ENCODE results near the gene SPPL3.

Gene SPPL3

GRCh38 chr12:120726961-120727360 is 177.2 kb downstream of the SPPL3 start:
- TF ChIP-seq EZH2phosphoT487 (conservative IDR thresholded peaks at IDR 0.05; ENCODE audit: low read length), result no peak
- H2AFZ ChIP-seq (ENCODE audit: low read depth, low read length, severe bottlenecking), result no peak overlapping the region
- no peaks in the 10 kb centered on the region for H3K27me3 ChIP-seq (ENCODE audit: low read length)
- no peak overlapping the region for H3K4me3 ChIP-seq (ENCODE audit: insufficient read depth, low read length, poor library complexity, severe bottlenecking)
- H3K27ac ChIP-seq (ENCODE audit: low read depth, low read length), result no peak overlapping the region
- H3K9me2 ChIP-seq (replicated peaks; ENCODE audit: insufficient read depth, low read length), result no peaks in the 10 kb centered on the region
- H3K9ac ChIP-seq (ENCODE audit: low read length), result no peak overlapping the region
- H3K9me3 ChIP-seq (ENCODE audit: insufficient read depth, low read length), result no peaks in the 10 kb centered on the region
- H3F3A ChIP-seq (ENCODE audit: insufficient read depth), result no peaks in the 10 kb centered on the region
- no peaks in the 10 kb centered on the region; the same call in 1 of the 2 replicates for H3K36me3 ChIP-seq (ENCODE audit: low read length)
- no peaks in the 10 kb centered on the region for H3K79me2 ChIP-seq (ENCODE audit: insufficient read depth, low read length)
- no peaks in the 10 kb centered on the region for H4K20me1 ChIP-seq (ENCODE audit: low read depth, low read length)
- no peak overlapping the region for H3K4me2 ChIP-seq (ENCODE audit: low read depth, low read length, poor library complexity, severe bottlenecking)

- H3K4me3 ChIP-seq (ENCODE audit: insufficient read depth, low read length, poor library complexity, severe bottlenecking), result no peak overlapping the region
- H3K27me3 ChIP-seq (ENCODE audit: low read length), result no peaks in the 10 kb centered on the region
- no peak overlapping the region for H3K4me2 ChIP-seq (ENCODE audit: low read depth, low read length, poor library complexity, severe bottlenecking)
- H3K9me3 ChIP-seq (ENCODE audit: insufficient read depth, low read length), result no peaks in the 10 kb centered on the region
- H3K9me2 ChIP-seq (replicated peaks; ENCODE audit: insufficient read depth, low read length), result no peaks in the 10 kb centered on the region
- H3K36me3 ChIP-seq (ENCODE audit: low read length), result no peaks in the 10 kb centered on the region; the same call in 1 of the 2 replicates
- H3K79me2 ChIP-seq (ENCODE audit: insufficient read depth, low read length), result no peaks in the 10 kb centered on the region
- H4K20me1 ChIP-seq (ENCODE audit: low read depth, low read length), result no peaks in the 10 kb centered on the region
- no peak overlapping the region for H3K9ac ChIP-seq (ENCODE audit: low read length)
- H2AFZ ChIP-seq (ENCODE audit: low read depth, low read length, severe bottlenecking), result no peak overlapping the region
- H3K27ac ChIP-seq (ENCODE audit: low read depth, low read length), result no peak overlapping the region
- H3F3A ChIP-seq (ENCODE audit: insufficient read depth), result no peaks in the 10 kb centered on the region
- TF ChIP-seq, protein P1, sequence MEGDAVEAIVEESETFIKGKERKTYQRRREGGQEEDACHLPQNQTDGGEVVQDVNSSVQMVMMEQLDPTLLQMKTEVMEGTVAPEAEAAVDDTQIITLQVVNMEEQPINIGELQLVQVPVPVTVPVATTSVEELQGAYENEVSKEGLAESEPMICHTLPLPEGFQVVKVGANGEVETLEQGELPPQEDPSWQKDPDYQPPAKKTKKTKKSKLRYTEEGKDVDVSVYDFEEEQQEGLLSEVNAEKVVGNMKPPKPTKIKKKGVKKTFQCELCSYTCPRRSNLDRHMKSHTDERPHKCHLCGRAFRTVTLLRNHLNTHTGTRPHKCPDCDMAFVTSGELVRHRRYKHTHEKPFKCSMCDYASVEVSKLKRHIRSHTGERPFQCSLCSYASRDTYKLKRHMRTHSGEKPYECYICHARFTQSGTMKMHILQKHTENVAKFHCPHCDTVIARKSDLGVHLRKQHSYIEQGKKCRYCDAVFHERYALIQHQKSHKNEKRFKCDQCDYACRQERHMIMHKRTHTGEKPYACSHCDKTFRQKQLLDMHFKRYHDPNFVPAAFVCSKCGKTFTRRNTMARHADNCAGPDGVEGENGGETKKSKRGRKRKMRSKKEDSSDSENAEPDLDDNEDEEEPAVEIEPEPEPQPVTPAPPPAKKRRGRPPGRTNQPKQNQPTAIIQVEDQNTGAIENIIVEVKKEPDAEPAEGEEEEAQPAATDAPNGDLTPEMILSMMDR (IDR thresholded peaks at IDR 0.05; ENCODE audit: insufficient read depth, low read length, poor library complexity, severe bottlenecking), result no peak
- no peak for TF ChIP-seq EZH2phosphoT487 (conservative IDR thresholded peaks at IDR 0.05; ENCODE audit: low read length)
Measured at GRCh38 chr12:120726510-120726793, 177.7 kb downstream of the SPPL3 start.

DNA sequence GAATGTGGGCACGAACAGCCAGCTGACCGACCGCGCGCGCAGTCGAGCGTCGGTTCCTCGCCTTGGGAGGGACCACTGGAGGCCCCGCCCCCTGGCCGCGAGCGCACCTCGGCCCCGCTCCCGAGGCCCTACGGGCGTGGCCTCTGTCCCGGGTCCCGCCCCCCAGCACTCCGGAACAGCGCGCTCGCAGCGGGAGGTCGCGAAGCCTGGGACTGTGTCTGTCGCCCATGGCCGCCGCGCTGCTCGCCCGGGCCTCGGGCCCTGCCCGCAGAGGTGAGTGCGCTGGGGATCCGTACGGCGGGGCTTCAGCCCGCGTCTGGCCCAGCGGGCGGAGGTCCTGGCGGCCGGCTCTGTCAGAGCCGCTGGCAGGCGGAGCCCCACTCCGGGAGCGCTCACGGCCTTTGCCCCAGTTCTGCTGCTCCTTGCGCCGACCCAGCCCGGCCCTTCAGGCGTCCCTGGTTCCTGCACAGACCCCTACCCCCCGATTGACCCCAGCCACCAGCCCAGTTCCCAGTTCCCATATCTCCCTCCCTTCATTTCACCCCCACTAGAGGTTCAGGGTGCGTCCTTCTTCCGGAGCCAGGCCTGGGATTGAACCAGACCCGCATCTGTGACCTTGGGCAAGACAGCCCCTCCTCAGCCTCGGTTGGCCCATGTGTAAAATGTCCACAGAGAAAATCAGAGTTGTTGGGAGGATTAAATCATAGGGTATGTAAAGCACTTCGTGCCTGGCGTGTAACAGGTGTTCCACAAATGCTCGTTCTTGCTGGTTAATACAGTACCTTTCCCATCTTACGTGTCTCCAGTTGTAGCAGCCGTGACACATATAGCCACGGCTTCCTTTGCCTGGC is 178.3 kb downstream of the SPPL3 start, which contains the start of gene ACADS:
Gene ACADS, plus strand, starts transcription at position 168 of the 851 bp plus-strand sequence. Its CDS starts 60 bp downstream, at position 228.
- H3F3A ChIP-seq (ENCODE audit: insufficient read depth), result no peaks in the 10 kb centered on the region
- H3K36me3 ChIP-seq (ENCODE audit: low read length), result no peaks in the 10 kb centered on the region; the same call in 1 of the 2 replicates
- TF ChIP-seq EZH2phosphoT487 (conservative IDR thresholded peaks at IDR 0.05; ENCODE audit: low read length), result no peak
- TF ChIP-seq, protein P1 (IDR thresholded peaks at IDR 0.05; ENCODE audit: insufficient read depth, low read length, poor library complexity, severe bottlenecking), result no peak
- no peak within 1 kb of the TSS for H3K27ac ChIP-seq (ENCODE audit: low read depth, low read length)
- peak within 1 kb of the TSS; percentile 57 for H3K4me2 ChIP-seq (ENCODE audit: low read depth, low read length, poor library complexity, severe bottlenecking)
- H3K9me3 ChIP-seq (ENCODE audit: insufficient read depth, low read length), result no peaks in the 10 kb centered on the region
- no peaks in the 10 kb centered on the region for H3K79me2 ChIP-seq (ENCODE audit: insufficient read depth, low read length)
- peak within 1 kb of the TSS; percentile 46 for H3K9ac ChIP-seq (ENCODE audit: low read length)
- H3K27me3 ChIP-seq (ENCODE audit: low read length), result no peaks in the 10 kb centered on the region
- H4K20me1 ChIP-seq (ENCODE audit: low read depth, low read length), result no peaks in the 10 kb centered on the region
- no peaks in the 10 kb centered on the region for H3K9me2 ChIP-seq (replicated peaks; ENCODE audit: insufficient read depth, low read length)
- H3K4me3 ChIP-seq (ENCODE audit: insufficient read depth, low read length, poor library complexity, severe bottlenecking), result peak within 1 kb of the TSS; percentile 44
- H2AFZ ChIP-seq (ENCODE audit: low read depth, low read length, severe bottlenecking), result peak within 1 kb of the TSS; percentile 65

DNA sequence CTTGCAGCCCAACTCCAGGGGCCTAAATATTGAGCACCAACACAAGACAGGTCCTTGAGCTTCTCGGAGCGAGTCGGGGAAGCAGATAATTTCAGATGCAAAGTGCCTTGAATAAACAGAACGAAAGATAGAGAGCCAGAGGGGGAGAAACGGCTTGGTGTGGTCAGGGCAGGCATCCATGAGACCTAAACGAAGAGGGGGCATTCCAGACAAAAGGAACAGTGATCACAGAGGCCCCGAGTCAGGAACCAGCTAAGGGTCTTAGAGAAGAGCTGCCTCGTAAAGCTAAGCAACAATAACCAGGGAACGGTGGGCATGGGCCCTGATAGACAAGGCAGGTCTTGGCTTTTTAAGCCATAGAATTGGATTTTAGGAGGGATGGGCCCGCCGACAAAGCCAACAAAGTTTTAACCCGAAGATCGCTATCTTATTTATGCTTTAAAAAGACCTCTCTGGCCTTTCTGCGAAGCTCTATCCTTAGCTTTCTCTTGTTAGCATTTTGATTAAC is 179.0 kb downstream of the SPPL3 start:
- no peaks in the 10 kb centered on the region for H3K27me3 ChIP-seq (ENCODE audit: low read length)
- H3K4me3 ChIP-seq (ENCODE audit: insufficient read depth, low read length, poor library complexity, severe bottlenecking), result peak overlapping the region; percentile 44
- no peaks in the 10 kb centered on the region for H3K9me3 ChIP-seq (ENCODE audit: insufficient read depth, low read length)
- H2AFZ ChIP-seq (ENCODE audit: low read depth, low read length, severe bottlenecking), result no peak overlapping the region
- TF ChIP-seq, protein P1 (IDR thresholded peaks at IDR 0.05; ENCODE audit: insufficient read depth, low read length, poor library complexity, severe bottlenecking), result no peak
- TF ChIP-seq EZH2phosphoT487 (conservative IDR thresholded peaks at IDR 0.05; ENCODE audit: low read length), result no peak
- no peaks in the 10 kb centered on the region for H3K79me2 ChIP-seq (ENCODE audit: insufficient read depth, low read length)
- H3K36me3 ChIP-seq (ENCODE audit: low read length), result no peaks in the 10 kb centered on the region; the same call in 1 of the 2 replicates
- no peaks in the 10 kb centered on the region for H3K9me2 ChIP-seq (replicated peaks; ENCODE audit: insufficient read depth, low read length)
- no peaks in the 10 kb centered on the region for H4K20me1 ChIP-seq (ENCODE audit: low read depth, low read length)
- peak overlapping the region; percentile 46; the same call in 1 of the 2 replicates for H3K9ac ChIP-seq (ENCODE audit: low read length)
- peak overlapping the region; percentile 57 for H3K4me2 ChIP-seq (ENCODE audit: low read depth, low read length, poor library complexity, severe bottlenecking)
- no peak overlapping the region for H3K27ac ChIP-seq (ENCODE audit: low read depth, low read length)
- no peaks in the 10 kb centered on the region for H3F3A ChIP-seq (ENCODE audit: insufficient read depth)
